Hematopoietic multipotent progenitor cell treated with erythropoietin and hydrocortisone succinate and interleukin-3 and kit ligand, for 15 days (in vitro differentiated cells): Measurements from ENCODE around the gene KCTD1.

Source experiments
- DNase-seq: peaks from one replicate; pipeline ENCODE4 v3.0.0-alpha.2; 2015; ENCODE audit warnings: low spot score

Gene KCTD1

DNA sequence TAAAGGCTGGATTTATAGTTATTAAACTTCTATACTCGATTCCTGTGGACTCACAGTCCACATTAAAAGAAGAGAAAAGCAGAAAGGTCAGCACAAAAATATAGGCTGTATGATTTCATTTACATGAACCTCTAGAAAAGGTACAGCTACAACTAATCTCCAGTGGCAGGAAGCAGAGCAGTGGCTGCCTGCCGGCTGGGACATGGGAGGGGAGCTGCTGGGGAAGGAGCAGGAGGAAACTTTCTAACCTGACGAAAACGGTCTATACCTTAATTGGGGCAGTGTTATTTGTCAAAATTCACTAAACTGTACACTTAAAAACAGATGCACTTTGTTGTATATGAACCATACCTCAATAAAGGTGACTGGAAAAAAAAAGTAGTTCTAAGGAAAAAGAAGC, 26.7 kb downstream of the KCTD1 start:
- DNase-seq, result no peak

DNA sequence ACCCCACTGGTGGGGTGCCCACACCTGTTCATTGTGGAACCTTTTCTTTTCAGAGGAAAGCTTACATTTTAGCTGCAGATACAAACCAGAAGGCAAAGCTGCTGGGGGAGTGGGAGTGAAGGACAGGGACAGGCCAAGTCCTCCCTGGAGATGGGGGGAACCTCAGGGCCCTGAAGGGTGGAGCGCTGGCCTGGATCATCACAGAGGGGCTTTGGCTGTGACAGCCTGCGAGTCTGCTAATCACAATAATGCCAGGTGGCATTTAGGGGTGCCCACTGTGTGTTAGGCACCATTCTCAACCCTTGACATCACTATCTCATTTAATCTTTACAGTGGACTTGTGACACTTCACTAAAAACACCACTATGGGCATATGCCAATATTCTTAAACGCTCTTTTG, 27.4 kb downstream of the KCTD1 start:
- DNase-seq, result no peak

DNA sequence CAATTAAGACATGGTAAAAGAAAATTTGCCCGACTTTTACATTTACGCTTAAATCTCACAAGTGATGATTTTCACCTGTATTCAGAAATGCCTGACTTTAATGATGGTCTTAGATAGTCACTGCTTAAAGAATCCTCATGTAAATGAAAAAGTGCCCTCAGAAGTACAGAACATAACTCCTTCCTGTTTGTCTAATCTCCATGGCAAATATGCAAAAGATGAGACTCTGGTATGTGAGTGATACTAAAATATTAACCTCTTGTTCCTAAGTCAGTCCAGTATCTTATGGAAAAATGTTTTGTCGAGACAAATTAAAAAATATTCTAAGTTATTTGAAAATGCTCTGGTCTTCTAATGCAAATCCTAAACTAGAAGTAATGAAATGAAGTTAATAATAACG, 29.2 kb downstream of the KCTD1 start:
- no peak for DNase-seq

DNA sequence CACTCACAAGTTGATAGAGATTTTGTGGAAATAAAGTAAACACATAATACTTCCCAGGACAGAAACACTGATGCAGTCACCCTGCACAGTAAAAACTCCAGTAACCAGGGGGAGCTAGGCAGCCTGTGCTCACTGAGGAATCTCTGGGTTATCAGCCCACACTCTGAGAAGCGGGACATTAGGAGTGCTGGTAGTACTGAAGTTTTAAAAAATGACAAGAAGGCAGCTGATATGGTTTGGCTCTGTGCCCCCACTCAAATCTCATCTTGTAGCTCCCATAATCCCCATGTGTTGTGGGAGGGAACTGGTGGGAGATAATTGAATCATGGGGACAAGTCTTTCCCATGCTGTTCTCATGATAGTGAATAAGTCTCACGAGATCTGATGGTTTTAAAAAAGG, 31.4 kb downstream of the KCTD1 start:
- no peak for DNase-seq

GRCh38 chr18:26515643-26516487, 32.5 kb downstream of the KCTD1 start:
- DNase-seq, result no peak

- DNase-seq, result no peak
These were observed 36.8 kb downstream of the KCTD1 start for GRCh38 chr18:26511339-26512071.

DNA sequence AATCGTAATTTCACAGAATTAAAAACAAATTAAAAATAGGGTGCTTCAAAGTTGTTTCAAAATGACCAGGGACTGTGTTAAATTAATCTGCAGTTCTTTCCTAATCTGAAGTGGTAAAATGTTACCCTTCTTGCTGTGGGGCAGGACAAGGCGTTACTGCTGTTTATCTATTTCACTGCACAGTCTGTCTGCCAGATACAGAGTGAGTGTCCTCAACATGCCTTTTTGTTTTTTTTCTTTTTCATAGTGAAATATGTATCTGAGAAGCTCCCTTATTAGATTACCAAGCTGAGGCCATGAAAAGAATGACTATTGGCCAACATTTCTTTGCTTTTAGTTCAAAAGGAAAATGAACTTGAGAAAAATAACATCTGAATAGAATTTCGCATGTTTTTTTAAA, 38.0 kb downstream of the KCTD1 start:
- DNase-seq, result no peak

DNA sequence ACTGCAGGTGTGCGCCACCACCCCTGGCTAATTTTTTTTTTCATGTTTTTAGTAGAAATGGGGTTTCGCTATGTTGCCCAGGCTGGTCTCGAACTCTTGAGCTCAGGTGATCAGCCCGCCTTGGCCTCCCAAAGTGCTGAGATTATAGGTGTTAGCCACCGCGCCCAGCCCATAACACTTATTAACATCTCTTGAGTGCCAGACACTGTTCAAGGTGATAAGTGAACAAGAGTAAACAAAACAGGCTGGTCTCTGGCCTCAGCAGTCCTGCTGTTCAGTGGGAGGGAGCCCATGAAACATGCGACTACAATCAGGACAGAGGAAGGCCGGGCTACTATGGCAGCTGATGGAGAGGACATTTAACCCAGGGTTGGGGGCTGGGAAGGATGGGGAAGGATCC, 42.3 kb downstream of the KCTD1 start:
- DNase-seq, result no peak

DNA sequence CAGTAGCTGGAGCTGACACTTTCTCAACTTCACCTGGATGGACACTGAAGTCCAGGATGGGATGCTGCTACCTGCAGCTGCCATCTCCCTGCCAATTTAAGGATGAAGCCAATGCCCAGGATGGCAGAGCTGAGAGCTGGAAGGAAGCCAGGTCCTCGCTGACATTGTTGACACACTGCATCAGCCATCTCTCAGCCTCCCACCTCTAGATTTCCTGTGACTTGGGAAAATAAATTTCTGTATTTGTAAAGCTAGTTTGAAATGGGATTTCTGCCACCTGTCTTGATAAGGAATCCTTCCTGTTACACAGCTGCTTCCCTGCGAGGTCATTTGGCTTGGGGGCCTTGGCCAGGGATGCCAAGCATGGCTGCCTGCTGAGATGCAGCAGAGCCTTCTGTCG, 43.5 kb downstream of the KCTD1 start:
- no peak for DNase-seq

DNA sequence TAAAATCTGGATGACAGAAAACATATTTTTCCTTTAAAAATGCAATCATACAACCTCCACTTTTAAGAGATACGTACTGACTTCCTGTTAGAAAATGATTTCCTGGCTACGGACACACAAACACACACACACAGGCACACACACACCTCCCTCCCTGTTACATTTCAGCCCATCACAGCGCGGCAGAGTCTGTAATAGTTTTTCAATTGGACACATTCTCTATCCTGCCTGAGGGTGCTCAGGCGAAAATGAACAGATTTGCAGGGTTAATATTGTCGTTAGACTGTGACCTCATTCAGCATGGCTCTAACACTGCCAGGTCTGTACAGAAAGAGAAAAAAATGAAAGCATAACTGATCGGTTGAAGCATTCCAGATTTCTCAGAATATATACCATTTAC, 45.0 kb downstream of the KCTD1 start:
- no peak for DNase-seq

DNA sequence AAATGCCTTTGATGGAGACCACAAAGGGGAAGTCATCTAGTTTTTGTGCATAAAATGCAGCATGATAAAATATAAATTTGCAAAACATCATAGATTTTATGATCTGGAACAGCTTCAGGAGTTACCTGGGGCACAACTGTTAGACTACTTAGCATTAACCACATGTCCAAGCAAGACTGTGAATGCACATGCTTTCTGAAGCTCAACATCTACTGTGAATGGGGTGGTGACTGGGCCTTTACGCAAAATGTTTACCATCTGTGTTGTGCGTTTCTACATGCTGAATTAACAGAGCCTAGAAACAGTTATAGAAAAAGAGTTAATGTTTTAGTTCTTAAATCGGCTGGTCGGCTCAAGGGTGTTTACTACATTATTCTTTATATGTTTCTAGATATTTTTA, 45.5 kb downstream of the KCTD1 start:
- DNase-seq, result no peak

- DNase-seq, result no peak
These were observed 50.5 kb downstream of the KCTD1 start for GRCh38 chr18:26497866-26498265.

DNA sequence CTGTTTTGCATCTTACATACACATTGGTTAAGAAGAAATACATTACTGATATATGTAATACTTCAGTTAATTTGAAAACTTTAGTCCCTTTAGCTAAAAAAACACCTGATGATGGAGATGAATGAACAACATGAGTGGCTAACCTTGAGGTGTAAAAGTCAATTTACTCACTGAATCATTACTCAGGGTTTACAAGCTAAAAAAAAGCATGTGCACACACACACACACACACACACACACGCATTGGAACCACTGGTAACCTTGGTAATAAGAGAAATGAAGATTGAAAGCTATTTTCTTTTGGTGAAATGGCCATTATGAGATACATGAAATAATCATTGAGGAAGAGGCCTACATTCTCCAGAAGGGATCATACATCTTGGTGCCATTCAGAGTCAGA, 51.8 kb downstream of the KCTD1 start:
- DNase-seq, result no peak

- DNase-seq, result no peak
These were observed 53.1 kb downstream of the KCTD1 start for GRCh38 chr18:26495287-26495686.

- DNase-seq, result no peak
These were observed 55.3 kb downstream of the KCTD1 start for GRCh38 chr18:26493021-26493420.

DNA sequence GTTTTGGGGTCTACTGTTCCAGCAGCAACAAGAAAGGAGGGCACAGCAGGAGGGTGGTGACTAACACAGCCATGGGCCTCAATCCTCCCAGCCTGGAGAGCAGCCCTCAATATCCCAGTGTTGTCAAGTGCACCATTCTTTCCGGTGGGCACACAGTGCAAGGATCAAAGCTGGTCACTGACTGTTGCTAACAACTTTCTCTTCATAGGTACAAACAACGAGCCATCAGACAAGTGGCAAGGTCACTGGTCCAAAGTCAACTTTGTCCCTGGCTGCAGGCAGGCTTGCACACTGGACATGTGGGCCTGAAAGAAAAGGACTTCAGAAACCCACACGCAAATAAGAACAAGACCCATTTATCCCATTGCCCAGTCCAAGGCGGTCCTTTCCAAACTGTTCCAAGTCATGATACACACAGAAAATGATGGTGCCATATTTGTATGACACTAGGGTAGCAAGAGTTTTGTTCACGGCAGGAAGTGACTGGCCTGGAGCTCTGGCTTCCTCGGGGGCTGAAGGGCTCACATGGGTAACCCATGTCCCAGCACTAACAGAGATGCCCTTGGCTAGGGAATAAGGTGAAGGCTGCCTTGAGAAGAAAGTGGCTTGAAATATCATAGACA, 57.0 kb downstream of the KCTD1 start:
- no peak for DNase-seq

GRCh38 chr18:26489881-26490280, 58.5 kb downstream of the KCTD1 start:
- no peak for DNase-seq

GRCh38 chr18:26489191-26489590, 59.2 kb downstream of the KCTD1 start:
- DNase-seq, result no peak

- DNase-seq, result no peak
These were observed 59.8 kb downstream of the KCTD1 start for GRCh38 chr18:26488417-26489009.

- no peak for DNase-seq
These were observed 60.9 kb downstream of the KCTD1 start for GRCh38 chr18:26487437-26487836.

DNA sequence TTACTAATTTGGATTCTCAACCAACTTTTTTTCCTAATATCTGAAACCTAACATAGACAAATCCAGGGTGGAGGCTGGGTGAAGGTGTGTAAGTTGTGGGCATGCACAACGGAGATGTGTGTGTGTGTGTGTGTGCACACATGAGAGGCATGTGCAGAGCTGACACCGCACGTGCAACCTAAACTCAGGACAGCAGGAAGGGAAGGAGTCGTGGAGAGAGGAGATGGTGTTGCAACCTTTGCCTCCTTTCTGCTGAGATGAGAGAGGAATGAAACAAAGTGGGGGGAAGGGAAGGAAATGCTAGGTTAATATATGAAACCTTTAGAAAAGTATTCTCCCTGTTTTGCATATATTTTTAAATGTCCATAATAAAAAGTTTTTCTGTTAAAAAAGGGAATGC, 64.7 kb downstream of the KCTD1 start:
- DNase-seq, result no peak

GRCh38 chr18:26482569-26482968, 65.8 kb downstream of the KCTD1 start:
- no peak for DNase-seq
